Ovary (tissue), 9 donors: ENCODE data around the gene KLF1. TPM values are rescaled to one million over a fixed set of nuclear protein-coding genes. Genes with fewer than 3 reads are reported as not detected.
A peak's percentile ranks its signal among the peaks of the same experiment; 100 is the strongest.

ENCODE experiments used
- DNase-seq, 5 donors: peaks; one replicate each; pipeline ENCODE4 v3.0.0-alpha.2; 2019 to 2020
- H3K27ac ChIP-seq, 2 donors: fragments of 200-600 bp; one replicate each; pipeline versions ENCODE4 v1.5.1 to v1.8.0; 2019 to 2022
- H3K27me3 ChIP-seq: fragments of 200-600 bp; one replicate; pipeline ENCODE4 v1.8.0; 2022
- H3K36me3 ChIP-seq: fragments of 200-600 bp; sonication (generic); one replicate; pipeline ENCODE4 v1.5.1; 2019
- H3K4me1 ChIP-seq: one replicate; pipeline ENCODE4 v1.8.1; 2013; ENCODE audit warnings: mild to moderate bottlenecking, moderate library complexity; ENCODE audit not compliant: insufficient read depth
- H3K4me3 ChIP-seq: fragments of 200-600 bp; sonication (generic); one replicate; pipeline ENCODE4 v1.5.1; 2017
- H3K9me3 ChIP-seq, 2 donors: fragments of 200-600 bp in 1 of 2; sonication (generic) in 1 of 2; one replicate each; pipeline versions ENCODE4 v1.5.1 to v1.8.1; 2013 to 2019; ENCODE audit warnings: mild to moderate bottlenecking in 1 of 2, moderate library complexity in 1 of 2
- CTCF ChIP-seq, 3 donors: fragments of 450-650 bp in 2 of 3; fragments of 200-600 bp in 1 of 3; IDR thresholded peaks; one replicate each; pipeline versions ENCODE4 v1.5.1 to v1.8.0; 2016 to 2022; ENCODE audit warnings: antibody characterized with exemption in 3 of 3, mild to moderate bottlenecking in 1 of 3
- EP300 ChIP-seq: sonication (generic); formaldehyde crosslinking; IDR thresholded peaks from one replicate; pipeline ENCODE4 v1.6.1; 2017; ENCODE audit warnings: antibody characterized with exemption
- POLR2A ChIP-seq: fragments of 450-650 bp; IDR thresholded peaks from one replicate; pipeline ENCODE4 v1.6.1; 2017; ENCODE audit warnings: antibody characterized with exemption, mild to moderate bottlenecking, moderate library complexity
- WGBS, 3 donors: extraction: QIAGEN DNeasy Blood & Tissue Kit in 1 of 3; methylation state at CpG; one replicate each; pipeline versions ENCODE4 v1.1.5 to v1.1.7; 2013 to 2017; 5-methylcytosine and 5-hydroxymethylcytosine counted together
- intact Hi-C, 4 donors: fragments of 100-400 bp; cut with DNase I; formaldehyde crosslinking; loops; one replicate each; pipeline versions ENCODE4 v1.11.0 to v1.15.1; 2022 to 2023
- polyA plus RNA-seq, 2 donors: library from polyadenylated mRNA; stranded (reverse); fragments of 200-250 nt in 1 of 2; fragments of 350-450 nt in 1 of 2; fragmentation: Illumina TruSeq in 1 of 2; extraction: RNeasy Lipid Tissue Mini Kit (QIAGEN cat#74804) in 1 of 2; gene quantifications; one replicate each; pipeline ENCODE4 v1.2.3, GENCODE V29; 2013 to 2014
- total RNA-seq, 7 donors: library from RNA; depleted of rRNA in 2 of 7; stranded (reverse); fragments of >200 nt in 2 of 7; fragmentation: NEBNext Ultra II Directional in 3 of 7; extraction: Animal tissue kit (Norgen Biotek cat#: 25700) in 3 of 7; gene quantifications; one replicate each; pipeline versions ENCODE4 v1.1.0 to v1.2.4, GENCODE V29; 2016 to 2023
- donor health status: DM: no; HTN: no; CAD: no; lungs with moderate emphysema.
- donor health status: DM: no; HTN: no; CAD: no.
- donor health status: Bipolar disorder and iron deficiency.
- donor health status: DM: yes; HTN: yes; CAD: no.
- donor health status: DM: no; HTN: no; CAD: no.
- donor health status: DM: yes; HTN: yes; CAD: no.

KLF1 gene
- total and polyA plus RNA-seq, 9 donors = 0.13 TPM; not detected in 8

- intact Hi-C loops = no loop called here
- peaks cover 2% of the 10 kb centered on the region for H3K4me1 ChIP-seq
- H3K9me3 ChIP-seq = no peaks in the 10 kb centered on the region
- H3K36me3 ChIP-seq = no peaks in the 10 kb centered on the region
- TF ChIP-seq POLR2A = no peak
- no peak for TF ChIP-seq EP300
- no peak for TF ChIP-seq CTCF (IDR thresholded peaks at IDR 0.05)
- WGBS, 3 donors = 10 to 15% (median 10%) methylated on average over 23 to 29 of the region's 29 CpGs
- H3K4me3 ChIP-seq = peak overlapping the region; percentile 86
- peak overlapping the region; percentile 49 to 88 for H3K27ac ChIP-seq
- no peaks in the 10 kb centered on the region for H3K27me3 ChIP-seq
- DNase-seq = peak in 3 of 5 donors; percentile 42 to 66 (median 61)
Observed at GRCh38 chr19:12880551-12881171, 6.3 kb downstream of the KLF1 start.

- H3K9me3 ChIP-seq = no peaks in the 10 kb centered on the region
- intact Hi-C loops = no loop called here
Observed at GRCh38 chr19:12875086-12875485, 11.9 kb downstream of the KLF1 start.

GRCh38 chr19:12873891-12874745 is 12.9 kb downstream of the KLF1 start:
- intact Hi-C loops = no loop called here
- Histone ChIP-seq H3K27ac (no peak overlapping the region), H3K4me1 (peaks cover 4% of the 10 kb centered on the region), H3K4me3 (no peak overlapping the region), H3K36me3 (no peaks in the 10 kb centered on the region), H3K27me3 (no peaks in the 10 kb centered on the region), H3K9me3 (no peaks in the 10 kb centered on the region)
- 89 to 94% (median 90%) methylated on average over 74 to 86 of the region's 86 CpGs for WGBS, 3 donors
- no peak for TF ChIP-seq EP300
- TF ChIP-seq POLR2A = no peak
- no peak for TF ChIP-seq CTCF (IDR thresholded peaks at IDR 0.05)
- DNase-seq = peak in 2 of 5 donors; percentile 45 to 50

More at GRCh38 chr19:12875086-12875485, 11.9 kb downstream of the KLF1 start:
- H3K27me3 ChIP-seq = no peaks in the 10 kb centered on the region
- TF ChIP-seq POLR2A = no peak
- no peak for TF ChIP-seq CTCF (IDR thresholded peaks at IDR 0.05)
- TF ChIP-seq EP300 = no peak
- H3K4me1 ChIP-seq = peaks cover 4% of the 10 kb centered on the region
- no peak overlapping the region for H3K27ac ChIP-seq
- no peaks in the 10 kb centered on the region for H3K36me3 ChIP-seq
- no peak for DNase-seq
- WGBS, 3 donors = 96% methylated on average over 6 of the region's 6 CpGs
- no peak overlapping the region for H3K4me3 ChIP-seq

- Histone ChIP-seq H3K36me3 (no peaks in the 10 kb centered on the region), H3K4me3 (no peak overlapping the region), H3K27ac (no peak overlapping the region), H3K9me3 (no peaks in the 10 kb centered on the region), H3K4me1 (peaks cover 4% of the 10 kb centered on the region), H3K27me3 (no peaks in the 10 kb centered on the region)
- peak; percentile 65 to 91 (median 86) for DNase-seq
- no peak for TF ChIP-seq CTCF (IDR thresholded peaks at IDR 0.05)
- TF ChIP-seq POLR2A = no peak
- TF ChIP-seq EP300 = no peak
- intact Hi-C loops = no loop called here
- 41 to 63% (median 48%) methylated on average over 70 of the region's 70 CpGs for WGBS, 3 donors
Observed at GRCh38 chr19:12872941-12873890, 13.8 kb downstream of the KLF1 start.
